NCI-H446 treated with DMSO at 0.1 percent for 48 hours (cell line): ENCODE results near the gene GASK1A.
"Not testable (repeated sequence)": the region's sequence is repeated elsewhere in the genome, so short reads cannot be mapped to it uniquely, and the experiment has no call there.

Experiments
- DNase-seq: peaks from one replicate; lab custom pipeline; 2025; lab: John Stamatoyannopoulos, UW

The GASK1A gene

DNA sequence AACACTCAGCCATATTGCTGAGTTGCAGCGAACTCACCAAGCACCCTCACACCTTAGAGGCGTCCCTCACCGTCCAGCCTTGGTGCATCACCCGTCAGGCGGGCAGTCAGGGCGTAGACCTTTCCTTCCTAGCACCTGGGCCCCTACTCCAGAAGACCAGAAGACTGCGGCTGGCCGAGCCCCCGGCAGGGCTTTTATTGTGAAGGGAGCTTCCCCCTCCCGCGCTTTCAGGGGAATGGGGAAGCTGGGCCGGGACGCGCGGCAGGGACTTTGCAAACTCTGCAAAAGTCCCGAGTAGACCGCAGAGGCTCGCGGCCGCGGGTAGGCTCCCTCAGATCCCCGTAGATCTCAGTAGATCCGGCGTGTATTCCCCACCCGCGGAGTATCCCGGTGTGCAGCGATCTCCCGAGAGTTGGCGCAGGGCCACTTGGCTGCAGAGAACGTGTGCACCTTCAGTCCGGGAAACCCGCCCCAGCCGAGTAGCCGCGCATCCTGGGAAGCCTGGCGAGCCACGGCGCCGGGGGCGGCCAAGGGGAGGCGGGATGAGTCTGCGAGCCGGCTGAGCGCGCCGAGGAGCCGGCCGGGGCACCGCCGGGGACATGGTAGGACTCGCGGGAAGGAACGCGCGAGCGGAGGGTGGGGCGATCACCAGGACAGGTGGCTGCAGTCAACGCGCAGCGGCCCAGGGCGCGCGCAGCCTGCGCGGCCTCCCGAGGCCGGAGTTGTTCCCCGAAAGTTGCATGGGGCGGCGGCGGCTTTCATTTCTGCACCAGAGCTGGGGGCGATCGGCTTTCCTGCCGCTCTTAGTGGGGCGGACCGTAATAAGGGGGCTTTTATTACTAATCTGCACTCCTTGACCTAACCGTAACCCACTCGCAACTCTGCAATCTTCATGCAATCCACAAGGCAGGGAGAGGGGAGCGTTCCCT is at the start of gene GASK1A:
TSS of gene GASK1A (plus strand) at position 268 of the 929 bp plus-strand sequence. CDS start at position 600, 332 bp downstream.
- no peak for DNase-seq

DNA sequence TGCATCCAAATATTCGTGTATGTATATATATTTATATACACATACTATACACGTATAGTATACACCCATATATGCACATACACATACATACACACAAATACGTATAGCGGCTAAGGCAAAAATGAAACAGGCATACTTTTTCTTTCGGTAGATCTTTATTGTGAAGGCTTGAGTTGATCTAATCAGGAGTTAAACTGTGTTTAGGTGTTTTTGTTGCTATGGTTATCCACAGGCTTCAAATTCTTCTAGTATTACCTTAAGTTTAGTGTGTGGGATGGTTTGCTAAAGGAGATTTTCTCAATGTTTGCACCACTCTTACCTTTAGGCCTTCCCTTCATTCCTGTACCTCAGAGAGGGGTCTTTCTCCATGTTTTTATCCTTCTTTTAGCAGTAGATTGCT is 45.0 kb upstream of the GASK1A start:
- DNase-seq, result no peak

DNA sequence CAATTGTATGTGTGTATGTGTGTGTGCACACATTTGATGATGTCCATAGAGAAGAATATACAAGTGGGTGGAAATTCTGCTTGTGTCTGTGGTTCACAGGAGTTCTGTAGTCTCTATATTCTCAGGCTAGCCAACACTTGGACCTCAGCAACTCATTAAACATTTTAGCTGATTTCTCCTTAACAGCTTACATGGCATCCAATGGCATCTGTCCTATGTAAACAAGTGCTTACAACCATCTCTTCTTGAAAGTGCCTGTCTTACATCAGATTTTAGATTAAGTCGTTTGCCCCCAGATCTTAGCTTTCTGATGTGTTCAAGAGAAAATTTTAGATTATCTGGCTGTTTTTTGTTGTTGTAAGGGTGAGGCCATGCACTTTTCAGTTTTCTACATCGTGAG is 44.2 kb upstream of the GASK1A start:
- no peak for DNase-seq

DNA sequence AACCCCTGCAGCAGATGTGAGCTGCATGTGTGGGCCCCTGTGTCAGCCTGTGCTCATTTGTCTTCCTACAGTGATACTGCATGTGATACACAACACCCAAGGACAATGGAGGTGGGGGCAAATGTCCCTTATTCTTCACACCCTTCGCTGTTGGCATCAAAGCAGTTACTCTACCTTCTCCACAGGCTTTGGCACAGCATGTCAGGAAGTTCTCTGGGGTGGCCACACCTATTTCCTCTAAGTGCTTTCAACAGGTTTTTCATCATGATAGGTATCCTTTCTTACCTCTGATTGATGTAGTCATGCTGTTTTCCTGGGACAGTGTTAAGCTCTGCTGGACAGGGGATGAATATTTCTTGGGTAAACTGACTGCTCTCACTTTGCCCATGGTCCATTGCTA is 43.6 kb upstream of the GASK1A start:
- DNase-seq, result no peak

DNA sequence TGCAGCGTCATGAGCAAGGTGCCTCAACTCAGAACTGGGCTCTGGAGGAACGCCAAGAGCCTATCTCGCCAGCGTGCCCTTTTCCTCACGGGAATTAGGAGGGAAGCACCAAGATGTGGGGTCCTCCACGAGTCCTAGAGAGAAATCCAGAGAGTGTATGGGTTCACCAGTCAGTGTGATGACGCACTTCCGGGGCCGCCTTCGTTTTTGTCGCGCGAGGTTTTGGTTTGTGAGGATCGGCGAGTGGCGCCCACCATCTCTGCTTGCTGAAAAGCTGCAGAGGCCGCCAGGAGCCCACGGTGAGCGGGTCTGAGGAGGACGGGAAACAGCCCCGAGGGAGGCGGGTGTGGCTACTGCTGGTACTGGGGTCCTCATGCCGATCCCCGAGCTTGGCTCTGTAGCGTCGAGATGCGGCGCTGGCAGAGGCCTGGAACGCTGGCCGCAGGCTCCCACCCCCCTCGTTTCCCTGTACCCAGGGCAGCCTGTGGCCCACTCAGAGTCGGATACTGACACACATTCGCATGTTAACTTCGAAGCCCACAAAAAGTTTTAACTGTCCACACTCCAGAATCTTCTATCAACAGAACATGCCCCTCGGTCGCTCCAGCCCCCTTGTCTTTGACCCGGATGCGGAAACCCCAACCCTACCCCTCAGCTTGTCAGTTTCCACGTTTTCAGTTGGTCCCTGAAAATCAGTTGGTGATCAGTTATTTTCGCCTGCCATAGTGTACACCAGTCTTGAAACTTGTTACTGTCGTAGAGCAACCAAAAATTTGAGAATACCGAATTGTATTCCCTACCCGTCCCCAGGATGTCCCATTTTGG is 42.7 kb upstream of the GASK1A start:
- DNase-seq, result no peak

DNA sequence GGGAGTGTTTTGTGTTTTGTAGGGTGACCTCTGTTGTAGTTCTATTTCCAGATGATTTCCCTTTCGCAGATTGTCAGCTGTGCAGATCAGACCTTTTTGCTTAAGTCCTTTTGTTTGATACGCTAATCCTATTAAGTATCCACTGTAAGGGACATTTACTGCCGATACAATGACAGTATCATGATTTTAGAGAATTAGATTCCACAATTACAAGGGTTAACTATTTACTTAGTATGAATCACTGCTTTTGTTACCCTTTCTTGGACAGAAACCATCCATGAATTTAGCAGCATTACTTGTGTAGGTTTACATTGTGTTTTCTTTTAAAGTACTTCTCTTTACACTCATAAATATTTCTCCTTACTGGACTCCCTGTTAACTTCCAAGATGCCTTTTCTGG is 41.8 kb upstream of the GASK1A start:
- DNase-seq, result no peak

DNA sequence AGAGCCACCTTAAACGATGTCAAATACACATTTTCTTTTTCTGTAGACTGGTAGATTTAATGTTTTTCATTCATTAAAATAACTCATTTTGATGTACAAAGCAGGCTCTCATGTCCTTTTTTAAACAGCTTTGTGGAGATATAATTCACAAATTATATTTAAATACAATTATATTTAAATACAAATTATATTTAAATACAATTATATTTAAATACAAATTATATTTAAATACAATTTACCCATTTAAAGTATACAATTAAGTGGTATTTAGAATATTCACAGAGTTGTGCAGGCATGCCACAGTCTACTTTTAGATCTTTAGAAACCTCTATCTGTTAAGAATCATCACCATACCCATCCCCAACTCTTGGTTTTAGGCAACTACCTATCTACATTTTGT is 36.4 kb upstream of the GASK1A start:
- no peak for DNase-seq

DNA sequence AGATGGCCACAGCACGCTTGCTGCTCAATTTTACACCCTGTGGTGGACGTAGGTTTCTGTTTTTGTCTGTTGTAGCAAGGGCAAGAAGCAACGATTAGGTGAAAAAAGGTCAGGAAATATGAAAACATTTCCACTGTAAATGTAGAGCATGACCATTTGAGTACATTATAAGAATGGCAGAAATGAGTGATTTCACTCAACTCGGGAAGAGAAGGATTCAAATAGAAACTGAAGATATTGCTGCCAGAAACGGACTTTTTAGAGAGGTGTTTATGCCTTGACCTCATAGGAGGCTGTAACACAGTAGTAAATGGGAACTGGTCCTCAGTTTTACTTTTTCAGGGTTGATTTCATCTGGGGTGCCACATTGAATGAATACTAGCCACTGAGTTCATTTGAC is 33.1 kb upstream of the GASK1A start:
- no peak for DNase-seq

DNA sequence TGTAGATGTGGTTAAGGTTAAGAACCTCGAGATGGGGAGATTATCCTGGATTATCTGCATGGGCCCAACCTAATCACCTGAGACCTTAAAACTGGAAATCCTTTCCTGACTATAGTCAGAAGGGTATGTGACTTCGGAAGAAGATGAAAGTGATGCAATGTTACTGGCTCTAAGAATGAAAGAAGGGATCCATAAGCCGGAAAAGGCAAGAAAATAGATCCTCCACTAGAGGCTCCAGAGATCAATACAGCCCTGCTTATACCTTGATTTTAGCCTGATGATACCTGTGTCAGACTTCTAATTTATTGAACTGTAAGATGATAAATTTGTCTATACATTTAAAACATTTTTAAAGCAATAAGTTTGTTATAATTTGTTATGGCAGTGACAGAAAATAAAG is 21.5 kb upstream of the GASK1A start:
- no peak for DNase-seq

DNA sequence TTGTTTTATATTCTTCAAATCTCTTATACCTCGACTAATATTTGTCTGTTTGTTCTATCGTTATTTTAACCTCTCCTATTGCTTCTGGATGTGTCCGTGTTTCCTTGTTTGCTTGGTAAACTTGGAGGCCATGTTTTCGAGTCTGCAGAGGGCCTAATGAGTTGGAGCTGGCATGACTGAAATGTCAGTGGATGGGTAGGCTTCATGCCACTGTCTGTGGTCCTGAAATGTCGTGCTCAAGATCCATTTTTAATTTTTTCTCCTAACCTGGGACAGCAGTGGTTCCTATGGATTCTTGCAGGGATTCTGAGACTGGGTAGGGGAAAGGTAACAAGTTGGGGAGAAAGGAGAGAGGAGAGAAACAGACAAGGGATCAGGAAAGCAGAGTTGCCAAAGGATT is 18.8 kb upstream of the GASK1A start:
- DNase-seq, result no peak

DNA sequence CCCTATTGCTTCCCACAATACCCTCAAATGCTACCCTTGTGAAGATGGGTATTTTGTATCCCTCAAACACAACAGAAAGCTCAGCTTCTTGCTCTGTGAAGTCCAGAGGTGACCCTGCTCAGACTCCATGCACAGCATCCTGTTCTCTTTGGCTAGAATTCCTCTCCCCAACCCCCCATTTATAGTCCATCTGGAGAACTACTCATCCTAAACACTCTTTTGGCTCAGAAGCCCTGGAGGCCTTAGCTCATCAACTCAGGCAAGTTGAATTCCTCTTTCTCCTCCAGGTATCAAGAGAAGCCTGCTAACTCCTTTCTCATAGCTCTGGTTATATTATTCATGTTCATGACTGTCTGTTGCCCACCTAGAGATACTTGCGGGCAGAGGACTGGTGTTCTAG is 18.3 kb upstream of the GASK1A start:
- no peak for DNase-seq

DNA sequence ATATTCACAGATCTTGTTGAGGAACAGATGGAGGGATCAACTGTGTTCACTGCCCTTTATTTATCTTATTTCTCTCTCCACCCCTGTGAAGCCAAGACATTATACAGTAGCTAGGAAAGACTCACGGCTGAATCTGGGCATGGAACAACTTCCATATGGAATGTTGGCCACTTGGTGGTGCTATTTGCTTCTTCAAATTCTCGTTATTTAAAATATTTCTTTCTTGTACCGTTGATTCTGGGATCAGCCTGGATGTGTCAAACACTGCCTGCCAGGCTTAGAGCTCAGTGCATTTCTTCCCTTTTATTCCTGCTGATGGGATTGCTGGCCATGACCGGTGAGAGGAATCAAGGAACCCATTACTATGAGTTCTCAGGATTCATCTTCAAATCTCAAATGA is 17.5 kb upstream of the GASK1A start:
- peak; percentile 34 for DNase-seq

DNA sequence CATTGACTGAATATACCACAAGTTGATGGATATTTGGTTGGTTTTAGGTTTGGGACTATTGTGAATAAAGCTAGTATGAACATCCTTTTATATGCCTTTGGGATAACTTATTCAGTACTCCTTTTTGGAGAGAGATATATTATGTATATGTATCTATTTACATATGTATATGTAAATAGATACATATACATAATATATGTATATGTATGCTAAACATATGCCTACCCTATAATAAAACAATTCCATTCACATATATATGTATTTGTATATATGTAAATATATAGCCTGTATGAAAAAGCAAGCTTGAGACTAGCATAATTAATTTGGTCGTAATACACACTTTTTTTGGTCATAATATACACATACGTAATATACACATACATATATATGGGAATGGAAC is 15.8 kb upstream of the GASK1A start:
- no peak for DNase-seq

DNA sequence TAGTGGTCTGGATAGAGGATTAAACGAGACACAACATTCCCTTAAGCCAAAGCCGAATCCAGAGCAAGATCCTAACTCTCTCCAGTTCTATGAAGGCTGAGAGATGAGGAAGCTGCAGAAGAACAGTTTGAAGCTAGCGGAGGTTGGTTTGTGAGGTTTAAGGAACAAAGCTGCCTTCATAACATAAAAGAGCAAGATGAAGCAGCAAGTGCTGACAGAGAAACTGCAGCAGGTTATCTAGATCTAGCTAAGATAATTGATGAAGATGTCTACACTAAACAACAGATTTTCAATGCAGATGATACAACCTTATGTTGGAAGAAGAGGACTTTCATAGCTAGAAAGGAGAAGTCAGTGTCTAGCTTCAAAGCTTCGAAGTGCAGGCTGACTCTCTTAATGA is 14.8 kb upstream of the GASK1A start:
- DNase-seq, result no peak

DNA sequence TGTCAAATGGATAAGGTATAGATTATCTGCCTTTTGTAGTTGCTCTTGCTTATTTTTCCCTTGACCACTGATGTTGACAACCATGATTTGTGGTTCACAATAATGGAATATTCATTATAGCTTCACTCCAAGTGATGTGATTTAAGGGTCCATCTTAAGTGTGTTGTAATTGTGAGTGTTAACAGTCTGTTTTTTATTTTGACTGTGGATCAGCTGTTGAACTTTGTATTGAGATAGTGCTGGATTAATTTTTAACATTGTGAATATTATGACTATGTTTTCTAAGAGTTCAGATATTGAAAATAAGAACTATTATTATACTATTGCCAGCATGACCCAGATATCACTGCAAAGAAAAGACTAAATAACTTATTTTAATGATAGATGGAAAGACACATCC is 8.6 kb upstream of the GASK1A start:
- DNase-seq, result no peak

DNA sequence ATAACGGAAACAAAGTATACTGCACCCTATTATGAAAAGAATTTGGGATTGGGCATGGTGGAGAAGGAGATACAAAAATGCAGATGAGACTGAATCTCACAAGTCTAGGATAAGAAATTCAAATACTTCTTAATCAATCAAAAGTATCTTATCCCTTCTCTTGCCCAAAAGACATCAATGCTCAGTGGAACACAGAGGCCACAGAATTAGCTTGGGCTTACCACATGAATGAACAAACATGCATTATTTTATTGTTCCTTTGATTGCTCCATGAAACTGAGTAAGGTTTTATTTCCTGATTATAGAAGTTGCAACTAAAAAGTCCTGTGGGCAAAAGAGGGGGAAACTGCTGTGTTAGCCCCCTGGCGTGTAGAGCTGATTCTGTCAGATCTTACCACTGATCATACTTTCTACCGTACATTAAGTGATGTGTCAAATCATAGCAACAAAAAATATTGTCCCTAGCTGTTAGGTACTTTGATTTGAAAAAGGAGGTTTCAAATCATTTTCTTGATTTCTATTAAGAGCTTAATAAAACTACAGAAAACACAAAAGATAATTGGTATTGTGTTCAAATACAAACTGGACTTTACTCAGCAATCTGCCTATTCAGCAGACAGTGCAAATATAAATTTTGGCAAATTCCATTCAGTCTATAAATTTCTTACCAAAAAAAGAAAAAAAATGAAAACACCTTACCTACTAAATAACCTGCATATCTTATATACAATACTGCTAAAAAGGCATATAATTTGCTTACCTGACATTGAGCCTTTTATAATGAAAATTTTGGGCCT is 7.9 kb upstream of the GASK1A start:
- DNase-seq, result no peak

DNA sequence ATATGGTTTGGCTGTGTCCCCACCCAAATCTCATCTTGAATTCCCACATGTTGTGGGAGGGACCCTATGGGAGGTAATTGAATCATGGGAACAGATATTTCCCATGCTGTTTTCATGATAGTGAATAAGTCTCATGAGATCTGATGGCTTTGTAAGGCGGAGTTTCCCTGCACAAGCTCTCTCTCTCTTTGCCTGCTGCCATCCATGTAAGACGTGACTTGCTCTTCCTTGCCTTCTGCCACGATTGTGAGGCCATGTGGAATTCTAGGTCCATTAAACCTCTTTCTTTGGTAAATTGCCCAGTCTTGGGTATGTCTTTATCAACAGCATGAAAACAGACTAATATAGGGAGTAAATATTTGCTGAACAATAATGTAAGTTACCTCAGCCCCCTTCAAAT is 4.2 kb upstream of the GASK1A start:
- not testable (repeated sequence) for DNase-seq

DNA sequence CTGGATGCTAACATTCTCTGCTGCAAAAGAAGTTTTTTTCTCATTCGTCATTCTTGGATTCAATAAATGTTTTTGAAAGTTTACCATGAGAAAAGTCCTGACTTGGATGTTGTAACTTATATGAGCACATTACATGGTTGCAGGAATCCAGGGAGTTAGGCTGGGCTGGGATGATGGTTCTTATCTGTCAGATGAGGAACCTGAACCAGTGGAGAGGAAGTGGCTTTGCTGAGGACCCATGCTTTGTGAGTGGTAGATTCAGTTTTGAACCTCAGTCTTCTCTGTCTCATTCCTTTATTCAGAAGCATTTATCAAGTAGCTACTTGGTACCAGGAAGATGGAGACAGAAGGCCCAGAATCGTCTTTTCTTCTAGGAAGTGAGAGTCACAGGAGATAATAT is 3.7 kb upstream of the GASK1A start:
- DNase-seq, result no peak

DNA sequence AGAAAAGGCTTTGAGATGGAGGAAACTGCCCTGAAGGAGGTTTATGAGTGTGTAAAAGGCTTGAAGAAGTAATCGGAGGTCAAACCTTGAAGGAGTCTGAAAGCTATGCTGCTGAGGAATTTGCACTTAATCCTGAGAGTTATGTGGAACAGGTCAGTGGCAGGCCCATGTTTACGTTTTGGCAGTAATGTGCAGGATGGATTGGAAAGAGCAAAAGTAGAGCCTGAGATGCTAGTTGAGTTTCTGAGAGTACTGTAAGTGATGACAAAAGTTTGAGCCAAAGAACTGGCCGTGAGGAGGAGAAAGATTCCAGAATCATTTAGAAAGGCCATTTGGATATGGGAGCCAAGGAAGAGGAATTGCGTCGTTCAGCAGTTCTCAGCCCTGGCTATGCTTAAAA is 3.2 kb upstream of the GASK1A start:
- no peak for DNase-seq

DNA sequence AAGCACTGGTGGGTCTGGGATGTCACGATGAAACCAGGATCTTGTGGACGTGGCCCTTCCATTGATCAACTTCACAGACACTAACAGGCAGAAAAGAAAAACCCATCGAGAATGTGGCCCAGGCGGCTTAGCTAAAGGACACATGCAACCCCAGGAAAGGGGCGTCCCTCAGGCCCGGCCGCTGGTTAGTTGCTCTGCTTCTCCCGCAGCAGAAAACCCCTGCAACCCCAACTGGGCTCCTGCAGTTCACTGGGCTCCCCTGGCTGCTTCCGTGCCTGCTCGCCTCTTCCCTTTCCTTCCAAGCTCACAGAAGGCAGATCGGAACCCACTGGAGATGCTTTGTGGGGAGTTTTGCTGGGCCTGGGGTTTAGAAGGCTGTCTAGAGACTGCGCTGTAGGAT is 1.1 kb downstream of the GASK1A start:
- no peak for DNase-seq

DNA sequence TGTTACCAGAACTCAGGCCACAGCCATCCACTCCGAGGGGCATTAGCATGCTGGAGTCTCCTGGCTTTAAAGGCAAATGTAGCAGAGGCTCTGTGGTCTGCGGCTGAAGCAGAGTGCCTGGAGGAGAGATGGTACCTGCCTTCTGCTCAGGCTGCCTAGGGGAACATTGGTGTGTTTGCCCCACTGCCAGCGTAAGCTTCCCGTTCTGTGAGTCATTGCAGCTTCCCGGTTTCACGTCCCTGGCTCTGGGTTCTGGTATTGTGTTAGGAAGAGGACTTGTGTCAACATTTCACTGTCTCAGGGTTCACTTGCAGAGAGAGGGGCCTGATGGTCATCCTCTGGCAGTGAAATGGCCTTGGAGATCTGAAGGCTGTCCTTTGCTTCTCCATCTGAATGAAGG is 1.8 kb downstream of the GASK1A start:
- no peak for DNase-seq

DNA sequence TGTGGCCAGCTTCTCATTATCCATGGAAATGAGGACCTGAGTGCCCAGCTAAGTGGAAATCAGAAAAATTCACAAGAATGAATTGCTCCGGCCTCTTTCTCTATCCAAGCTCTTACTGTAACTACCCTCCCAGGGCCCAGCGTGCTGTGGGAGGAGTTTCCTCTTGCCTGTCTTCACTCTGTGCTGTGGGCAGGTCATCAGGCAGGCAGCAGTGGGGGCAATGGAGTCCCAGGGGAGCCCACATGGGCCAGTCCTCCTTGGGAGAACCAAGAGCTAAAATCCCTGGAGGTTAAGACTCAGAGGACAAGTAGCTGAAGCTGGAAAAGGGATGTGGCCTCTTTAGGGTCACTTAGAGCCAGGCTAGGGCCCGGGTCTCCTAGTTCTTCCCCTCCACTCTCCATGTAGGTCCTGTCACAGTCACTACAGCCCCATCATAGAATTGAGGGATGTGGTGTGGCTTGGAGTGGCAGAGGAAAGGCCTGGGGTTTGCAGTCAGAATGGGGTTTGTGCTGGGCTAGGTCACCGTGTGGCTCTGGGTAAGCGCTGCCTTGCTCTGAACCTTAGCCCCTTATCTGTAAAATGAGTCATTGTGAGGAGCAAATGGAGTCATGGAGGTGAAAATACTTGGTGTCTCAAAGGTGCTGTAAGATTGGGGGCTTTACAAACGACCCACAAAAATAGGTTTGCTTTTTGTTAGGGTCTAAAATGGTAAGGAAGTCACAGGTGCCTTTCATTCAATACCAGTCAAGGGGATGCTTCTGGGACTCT is 3.7 kb downstream of the GASK1A start:
- no peak for DNase-seq
